ENCODE data around the gene FSTL4. TPM values are rescaled to one million over a fixed set of nuclear protein-coding genes. Genes with fewer than 3 reads are reported as not detected.
"Not testable (repeated sequence)": the region's sequence is repeated elsewhere in the genome, so short reads cannot be mapped to it uniquely, and the experiment has no call there.

FSTL4 gene
- polyA plus RNA-seq, 3 donors from 2014 or later = not detected

DNA sequence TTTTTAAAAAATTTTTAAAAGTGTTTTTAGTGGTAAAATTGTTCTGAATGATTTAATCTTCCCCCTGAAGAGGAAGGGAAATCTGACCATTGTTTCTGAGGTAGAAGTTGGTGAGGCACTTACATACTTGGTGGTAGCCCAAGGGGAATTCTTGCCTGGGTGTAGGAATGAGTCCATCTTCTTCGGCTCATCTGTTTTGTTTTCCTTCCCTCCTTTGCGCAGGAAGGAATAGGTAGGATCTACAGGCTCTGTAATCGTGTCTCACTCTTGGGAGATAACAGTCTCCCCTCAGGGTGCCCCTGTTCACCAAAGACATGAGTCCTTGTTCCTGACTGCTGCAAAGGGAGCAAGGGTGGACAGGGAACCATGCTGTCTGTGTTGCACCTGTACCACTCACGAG, 422.5 kb downstream of the FSTL4 start:
- no peak for DNase-seq
- no peaks in the 10 kb centered on the region for H3K36me3 Mint-ChIP-seq
- no peaks in the 10 kb centered on the region for H3K4me1 Mint-ChIP-seq
- no peak overlapping the region for H3K27ac Mint-ChIP-seq
- no peak overlapping the region for H3K4me3 Mint-ChIP-seq
- no peaks in the 10 kb centered on the region for H3K9me3 Mint-ChIP-seq
- H3K27me3 Mint-ChIP-seq (ENCODE audit: low read depth in 3 of 3) = peaks cover 0 to 13% (median 4%) of the 10 kb centered on the region in 3 donors

DNA sequence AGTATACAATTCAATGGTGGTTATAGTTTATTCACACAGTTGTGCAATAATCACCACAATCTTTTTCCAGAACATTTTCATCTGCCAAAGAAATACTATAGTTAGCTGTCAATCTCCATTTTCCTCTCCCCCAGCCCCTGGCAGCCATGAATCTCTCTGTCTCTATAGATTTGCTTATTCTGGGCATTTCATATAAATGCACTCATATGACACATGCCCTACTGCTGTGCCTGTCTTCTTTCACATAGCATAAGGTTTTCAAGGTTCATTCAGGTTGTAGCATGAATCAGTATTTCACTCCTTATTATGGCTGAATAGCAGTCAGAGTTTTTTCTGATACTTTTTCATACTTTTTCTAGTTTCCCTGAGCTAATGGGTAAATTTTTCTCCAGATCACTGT, 432.9 kb downstream of the FSTL4 start:
- peaks cover 0 to 3% (median 3%) of the 10 kb centered on the region in 3 donors for H3K27me3 Mint-ChIP-seq (ENCODE audit: low read depth in 3 of 3)
- H3K9me3 Mint-ChIP-seq = no peaks in the 10 kb centered on the region
- DNase-seq = no peak
- no peaks in the 10 kb centered on the region for H3K36me3 Mint-ChIP-seq
- H3K4me3 Mint-ChIP-seq = no peak overlapping the region
- H3K27ac Mint-ChIP-seq = no peak overlapping the region
- H3K4me1 Mint-ChIP-seq = no peaks in the 10 kb centered on the region

- not testable (repeated sequence) for H3K9me3 Mint-ChIP-seq, DNase-seq, H3K27ac Mint-ChIP-seq, H3K4me3 Mint-ChIP-seq, H3K36me3 Mint-ChIP-seq, H3K4me1 Mint-ChIP-seq
- peaks cover 5 to 11% (median 5%) of the 10 kb centered on the region in 3 donors for H3K27me3 Mint-ChIP-seq (ENCODE audit: low read depth in 3 of 3)
These were observed 441.5 kb downstream of the FSTL4 start for GRCh38 chr5:133170756-133171387.

DNA sequence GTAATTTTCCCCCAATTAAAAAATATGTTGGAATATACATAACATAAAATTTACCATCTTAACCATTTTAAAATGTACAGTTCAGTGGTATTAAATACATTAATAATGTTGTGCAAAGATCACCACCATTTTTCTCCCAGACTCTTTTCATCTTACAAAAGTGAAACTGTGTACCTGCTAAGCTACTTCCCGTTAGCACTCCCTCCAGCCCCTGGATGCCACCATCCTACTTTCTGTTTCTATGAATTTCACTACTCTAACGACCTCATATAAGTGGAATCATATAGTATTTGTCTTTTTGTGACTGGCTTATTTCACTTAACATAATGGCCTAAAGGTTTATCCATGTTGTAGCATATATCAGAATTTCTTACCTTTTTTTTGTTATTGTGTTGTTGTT, 447.6 kb downstream of the FSTL4 start:
- DNase-seq = no peak
- Mint-ChIP-seq H3K9me3 (peaks cover 0 to 4% (median 0%) of the 10 kb centered on the region in 6 donors), H3K27ac (no peak overlapping the region), H3K27me3 (ENCODE audit: low read depth in 3 of 3) (peaks cover 2 to 8% (median 5%) of the 10 kb centered on the region in 3 donors), H3K36me3 (no peaks in the 10 kb centered on the region), H3K4me1 (no peaks in the 10 kb centered on the region), H3K4me3 (no peak overlapping the region)

- no peak overlapping the region for H3K27ac Mint-ChIP-seq
These were observed 448.5 kb downstream of the FSTL4 start for GRCh38 chr5:133163839-133164238.

GRCh38 chr5:133159543-133159942, 452.8 kb downstream of the FSTL4 start:
- H3K27ac Mint-ChIP-seq = no peak overlapping the region

More at GRCh38 chr5:133163839-133164238, 448.5 kb downstream of the FSTL4 start:
- DNase-seq = no peak
- H3K4me3 Mint-ChIP-seq = no peak overlapping the region
- no peaks in the 10 kb centered on the region for H3K9me3 Mint-ChIP-seq
- peaks cover 0 to 9% (median 2%) of the 10 kb centered on the region in 3 donors for H3K27me3 Mint-ChIP-seq (ENCODE audit: low read depth in 3 of 3)
- H3K36me3 Mint-ChIP-seq = no peaks in the 10 kb centered on the region
- no peaks in the 10 kb centered on the region for H3K4me1 Mint-ChIP-seq

GRCh38 chr5:133155326-133155969, 456.9 kb downstream of the FSTL4 start:
- no peak for DNase-seq
- no peak overlapping the region for H3K27ac Mint-ChIP-seq
- no peaks in the 10 kb centered on the region for H3K4me1 Mint-ChIP-seq
- H3K27me3 Mint-ChIP-seq (ENCODE audit: low read depth in 3 of 3) = peaks cover 0 to 6% (median 2%) of the 10 kb centered on the region in 3 donors
- no peak overlapping the region for H3K4me3 Mint-ChIP-seq
- no peaks in the 10 kb centered on the region for H3K9me3 Mint-ChIP-seq
- H3K36me3 Mint-ChIP-seq = no peaks in the 10 kb centered on the region

More at GRCh38 chr5:133159543-133159942, 452.8 kb downstream of the FSTL4 start:
- H3K27me3 Mint-ChIP-seq (ENCODE audit: low read depth in 3 of 3) = peaks cover 0 to 7% (median 0%) of the 10 kb centered on the region in 3 donors
- no peak for DNase-seq
- no peak overlapping the region for H3K4me3 Mint-ChIP-seq
- no peaks in the 10 kb centered on the region for H3K36me3 Mint-ChIP-seq
- H3K9me3 Mint-ChIP-seq = no peaks in the 10 kb centered on the region
- H3K4me1 Mint-ChIP-seq = no peaks in the 10 kb centered on the region

DNA sequence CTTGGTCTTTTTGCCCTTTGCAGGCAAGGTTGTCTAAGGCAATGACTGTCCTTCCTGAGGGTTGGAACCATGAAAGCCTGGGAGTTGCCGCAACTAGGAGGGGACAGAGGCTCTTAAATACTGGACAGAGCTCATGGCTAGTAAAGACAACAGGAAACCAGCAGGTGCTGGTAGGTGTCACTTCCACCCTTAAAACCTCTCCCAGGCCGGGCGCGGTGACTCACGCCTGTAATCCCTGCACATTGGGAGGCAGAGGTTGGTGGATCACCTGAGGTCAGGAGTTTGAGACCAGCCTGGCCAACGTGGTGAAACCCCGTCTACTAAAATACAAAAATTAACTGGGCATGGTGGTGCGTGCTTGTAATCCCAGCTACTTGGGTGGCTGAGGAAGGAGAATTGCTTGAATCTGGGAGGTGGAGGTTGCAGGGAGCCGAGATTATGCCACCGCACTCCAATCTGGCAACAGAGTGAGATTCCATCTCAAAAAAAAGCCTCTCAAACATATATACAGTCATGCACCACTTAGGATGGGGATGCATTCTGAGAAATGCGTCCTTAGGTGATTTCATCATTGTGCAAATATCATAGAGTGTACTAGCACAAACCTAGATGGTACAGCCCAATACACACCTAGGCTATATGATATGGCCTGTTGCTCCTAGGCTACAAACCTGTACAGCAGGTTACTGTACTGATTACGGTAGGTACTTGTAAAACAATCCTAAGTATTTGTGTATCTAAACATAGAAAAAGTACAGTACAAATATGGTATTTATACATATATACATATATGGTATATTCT, 457.9 kb downstream of the FSTL4 start:
- H3K27me3 Mint-ChIP-seq (ENCODE audit: low read depth in 3 of 3) = peaks cover 0 to 5% (median 2%) of the 10 kb centered on the region in 3 donors
- no peak for DNase-seq
- H3K4me3 Mint-ChIP-seq = no peak overlapping the region
- H3K4me1 Mint-ChIP-seq = no peaks in the 10 kb centered on the region
- no peaks in the 10 kb centered on the region for H3K36me3 Mint-ChIP-seq
- H3K27ac Mint-ChIP-seq = no peak overlapping the region
- no peaks in the 10 kb centered on the region for H3K9me3 Mint-ChIP-seq

- no peaks in the 10 kb centered on the region for H3K9me3 Mint-ChIP-seq
- H3K27ac Mint-ChIP-seq = no peak overlapping the region
- no peaks in the 10 kb centered on the region for H3K36me3 Mint-ChIP-seq
- no peak for DNase-seq
- H3K4me3 Mint-ChIP-seq = no peak overlapping the region
- no peaks in the 10 kb centered on the region for H3K4me1 Mint-ChIP-seq
- H3K27me3 Mint-ChIP-seq (ENCODE audit: low read depth in 3 of 3) = peaks cover 2 to 3% (median 2%) of the 10 kb centered on the region in 3 donors
These were observed 461.3 kb downstream of the FSTL4 start for GRCh38 chr5:133150909-133151544.

- no peak overlapping the region for H3K4me3 Mint-ChIP-seq
- H3K4me1 Mint-ChIP-seq = no peaks in the 10 kb centered on the region
- DNase-seq = no peak
- H3K9me3 Mint-ChIP-seq = no peaks in the 10 kb centered on the region
- H3K27me3 Mint-ChIP-seq (ENCODE audit: low read depth in 3 of 3) = peaks cover 2 to 3% (median 2%) of the 10 kb centered on the region in 3 donors
- no peak overlapping the region for H3K27ac Mint-ChIP-seq
- no peaks in the 10 kb centered on the region for H3K36me3 Mint-ChIP-seq
These were observed 463.0 kb downstream of the FSTL4 start for GRCh38 chr5:133149345-133149744.

DNA sequence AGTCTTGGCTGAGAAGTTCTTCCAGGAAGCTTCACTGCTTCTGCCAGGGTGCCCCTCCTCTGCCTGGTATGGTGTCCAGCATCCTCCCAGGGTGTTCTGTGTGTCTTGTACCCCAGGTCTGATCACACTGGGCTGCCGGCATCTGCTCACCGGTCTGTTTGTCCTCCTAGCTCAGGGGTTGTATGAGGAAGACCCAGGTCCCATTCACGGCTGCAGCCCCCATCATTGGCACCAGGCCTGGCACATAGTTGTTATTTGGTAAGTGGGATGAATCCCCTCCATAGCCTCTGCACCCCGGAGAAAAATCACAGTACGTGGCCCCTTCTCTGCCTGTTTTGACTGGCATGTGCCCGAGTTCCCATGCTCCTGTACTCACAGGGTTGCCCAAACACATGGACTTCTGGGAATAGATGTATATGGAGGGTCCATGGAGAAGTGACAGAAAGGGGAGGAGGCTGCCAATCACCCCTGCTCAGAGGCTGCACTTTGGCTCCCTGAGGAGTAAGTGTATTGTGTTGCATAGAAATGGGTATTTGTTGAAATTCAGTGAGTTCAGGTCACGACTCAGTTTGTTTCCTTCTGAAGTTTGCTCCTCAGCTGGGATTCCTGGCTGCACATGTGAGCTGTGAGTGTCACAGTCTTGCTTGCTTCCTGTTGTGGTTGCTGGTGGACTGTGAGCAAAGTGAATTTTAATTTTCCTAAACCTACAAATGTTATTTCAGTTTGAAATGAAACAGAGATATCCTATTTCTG, 464.4 kb downstream of the FSTL4 start:
- peaks cover 2 to 3% (median 2%) of the 10 kb centered on the region in 3 donors for H3K27me3 Mint-ChIP-seq (ENCODE audit: low read depth in 3 of 3)
- no peak overlapping the region for H3K4me3 Mint-ChIP-seq
- no peaks in the 10 kb centered on the region for H3K36me3 Mint-ChIP-seq
- no peak overlapping the region for H3K27ac Mint-ChIP-seq
- H3K9me3 Mint-ChIP-seq = peaks cover 0 to 2% (median 0%) of the 10 kb centered on the region in 6 donors
- no peak for DNase-seq
- H3K4me1 Mint-ChIP-seq = no peaks in the 10 kb centered on the region

DNA sequence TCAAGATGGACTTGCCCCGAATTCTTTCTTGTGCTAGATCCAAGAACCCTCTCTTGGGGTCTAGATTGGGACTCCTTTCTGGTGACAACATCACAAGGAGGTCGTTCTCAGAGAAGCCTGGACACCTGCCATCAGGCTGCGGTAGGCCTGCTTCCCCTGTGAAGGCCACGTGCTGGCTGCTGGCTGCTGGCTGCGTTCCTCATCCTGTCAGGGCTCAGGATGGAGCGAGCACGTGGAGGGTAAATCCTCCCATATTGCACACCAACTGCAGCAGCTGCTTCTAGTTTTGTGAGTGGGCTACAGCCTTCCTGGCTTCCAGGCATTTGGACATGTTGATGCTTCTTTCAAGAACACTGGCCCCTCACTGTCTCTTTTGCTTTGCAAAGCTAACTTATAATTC, 464.9 kb downstream of the FSTL4 start:
- no peak for DNase-seq
- Mint-ChIP-seq H3K36me3 (no peaks in the 10 kb centered on the region), H3K9me3 (peaks cover 0 to 2% (median 0%) of the 10 kb centered on the region in 6 donors), H3K4me1 (no peaks in the 10 kb centered on the region), H3K4me3 (no peak overlapping the region), H3K27ac (no peak overlapping the region), H3K27me3 (ENCODE audit: low read depth in 3 of 3) (peaks cover 2 to 3% (median 2%) of the 10 kb centered on the region in 3 donors)
